Astrocyte of the spinal cord (primary cell): ENCODE results near the gene OR4D6.
"Not testable (repeated sequence)": the region's sequence is repeated elsewhere in the genome, so short reads cannot be mapped to it uniquely, and the experiment has no call there.

Experiments
- DNase-seq: peaks from one replicate; pipeline ENCODE4 v3.0.0; 2011; ENCODE audit warnings: low read depth, low spot score
- H3K4me3 ChIP-seq: 2 replicates; pipeline ENCODE4 v1.5.1; 2011; ENCODE audit warnings: low read depth, mild to moderate bottlenecking, low read length, moderate library complexity
- in situ Hi-C: cut with HindIII; loops from 2 replicates; pipeline ENCODE4 v1.10.0; 2017; ENCODE audit warnings: low sequenced_read_pairs
- TF ChIP-seq, protein P1 (sequence below): IDR thresholded peaks from 2 replicates; pipeline ENCODE4 v1.5.1; 2012; ENCODE audit warnings: low read depth, mild to moderate bottlenecking, low read length, inconsistent platforms

The OR4D6 gene

DNA sequence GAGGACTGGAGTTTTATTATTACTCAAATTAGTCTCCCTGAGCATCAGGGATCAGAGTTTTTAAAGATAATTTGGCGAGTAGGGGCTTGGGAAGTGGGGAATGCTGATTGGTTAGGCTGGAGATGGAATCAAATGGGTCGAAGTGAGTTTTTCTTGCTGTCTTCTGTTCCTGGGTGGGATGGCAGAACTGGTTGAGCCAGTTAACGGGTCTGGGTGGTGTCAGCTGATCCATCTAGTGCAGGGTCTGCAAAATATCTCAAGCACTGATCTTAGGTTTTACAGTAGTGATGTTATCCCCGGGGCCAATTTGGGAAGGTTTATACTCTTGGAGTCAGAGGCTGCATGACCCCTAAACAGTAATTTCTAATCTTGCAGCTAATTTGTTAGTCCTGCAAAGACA lies 31.6 kb upstream of the OR4D6 start:
- TF ChIP-seq, protein P1, sequence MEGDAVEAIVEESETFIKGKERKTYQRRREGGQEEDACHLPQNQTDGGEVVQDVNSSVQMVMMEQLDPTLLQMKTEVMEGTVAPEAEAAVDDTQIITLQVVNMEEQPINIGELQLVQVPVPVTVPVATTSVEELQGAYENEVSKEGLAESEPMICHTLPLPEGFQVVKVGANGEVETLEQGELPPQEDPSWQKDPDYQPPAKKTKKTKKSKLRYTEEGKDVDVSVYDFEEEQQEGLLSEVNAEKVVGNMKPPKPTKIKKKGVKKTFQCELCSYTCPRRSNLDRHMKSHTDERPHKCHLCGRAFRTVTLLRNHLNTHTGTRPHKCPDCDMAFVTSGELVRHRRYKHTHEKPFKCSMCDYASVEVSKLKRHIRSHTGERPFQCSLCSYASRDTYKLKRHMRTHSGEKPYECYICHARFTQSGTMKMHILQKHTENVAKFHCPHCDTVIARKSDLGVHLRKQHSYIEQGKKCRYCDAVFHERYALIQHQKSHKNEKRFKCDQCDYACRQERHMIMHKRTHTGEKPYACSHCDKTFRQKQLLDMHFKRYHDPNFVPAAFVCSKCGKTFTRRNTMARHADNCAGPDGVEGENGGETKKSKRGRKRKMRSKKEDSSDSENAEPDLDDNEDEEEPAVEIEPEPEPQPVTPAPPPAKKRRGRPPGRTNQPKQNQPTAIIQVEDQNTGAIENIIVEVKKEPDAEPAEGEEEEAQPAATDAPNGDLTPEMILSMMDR: no peak
- DNase-seq: no peak
- H3K4me3 ChIP-seq: no peak overlapping the region
- in situ Hi-C loops: no loop called here

DNA sequence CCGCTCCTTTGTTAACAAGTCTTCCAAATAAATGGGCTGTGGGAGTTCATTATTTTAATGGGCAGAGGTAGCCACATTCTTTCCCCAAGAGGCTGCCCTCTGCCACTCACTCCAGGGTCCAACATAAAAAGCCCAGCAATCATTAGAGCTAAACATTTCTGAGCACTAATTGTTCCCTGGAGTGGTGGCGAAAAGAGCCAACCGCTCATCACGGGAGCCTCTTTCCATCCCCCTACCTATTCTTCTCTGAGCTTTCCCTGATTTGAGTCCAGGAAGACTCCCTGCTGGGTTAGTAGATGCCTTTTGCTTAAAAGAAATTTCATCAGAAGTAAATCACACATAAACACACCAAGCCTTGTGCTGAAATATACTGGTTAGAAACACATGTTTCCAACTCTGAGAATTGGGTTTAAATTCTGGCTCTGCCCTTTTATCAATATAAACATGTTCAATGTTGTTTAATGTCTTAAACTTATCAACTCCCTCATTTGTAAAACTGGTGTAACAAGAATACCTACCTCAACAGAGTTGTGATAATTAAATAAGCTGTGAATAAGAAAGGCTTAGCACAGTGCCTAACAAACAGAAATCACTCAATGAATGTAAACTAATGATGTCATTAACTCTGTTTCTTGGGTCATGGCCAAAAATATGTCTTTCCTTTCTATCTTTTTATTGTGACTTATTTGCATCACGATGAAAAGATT lies 30.2 kb upstream of the OR4D6 start, which contains the start of gene OR5A2:
Gene OR5A2, minus strand, starts transcription at position 53 of the 707 bp plus-strand sequence. CDS start 3,460 bp downstream, outside the sequence.
- in situ Hi-C loops: no loop called here
- no peak within 1 kb of the TSS for H3K4me3 ChIP-seq
- DNase-seq: peak; percentile 1
- TF ChIP-seq, protein P1: no peak

DNA sequence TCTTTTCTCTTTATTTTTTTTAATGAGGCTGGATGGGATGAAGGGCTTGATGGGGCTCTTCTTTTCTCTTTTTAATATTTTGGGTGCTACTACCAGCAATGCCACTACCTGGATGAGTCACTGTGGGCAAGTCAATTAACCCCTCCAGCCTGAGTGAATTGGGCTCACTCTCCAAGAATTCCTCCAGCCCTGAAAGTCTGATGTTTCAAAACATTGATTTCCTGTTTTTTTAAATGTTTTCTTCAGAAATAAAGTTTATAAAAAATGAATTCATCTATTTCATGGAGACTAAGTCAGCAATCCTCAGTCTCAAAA lies 29.7 kb upstream of the OR4D6 start:
- in situ Hi-C loops: no loop called here
- TF ChIP-seq, protein P1: no peak
- no peak for DNase-seq
- no peak overlapping the region for H3K4me3 ChIP-seq

DNA sequence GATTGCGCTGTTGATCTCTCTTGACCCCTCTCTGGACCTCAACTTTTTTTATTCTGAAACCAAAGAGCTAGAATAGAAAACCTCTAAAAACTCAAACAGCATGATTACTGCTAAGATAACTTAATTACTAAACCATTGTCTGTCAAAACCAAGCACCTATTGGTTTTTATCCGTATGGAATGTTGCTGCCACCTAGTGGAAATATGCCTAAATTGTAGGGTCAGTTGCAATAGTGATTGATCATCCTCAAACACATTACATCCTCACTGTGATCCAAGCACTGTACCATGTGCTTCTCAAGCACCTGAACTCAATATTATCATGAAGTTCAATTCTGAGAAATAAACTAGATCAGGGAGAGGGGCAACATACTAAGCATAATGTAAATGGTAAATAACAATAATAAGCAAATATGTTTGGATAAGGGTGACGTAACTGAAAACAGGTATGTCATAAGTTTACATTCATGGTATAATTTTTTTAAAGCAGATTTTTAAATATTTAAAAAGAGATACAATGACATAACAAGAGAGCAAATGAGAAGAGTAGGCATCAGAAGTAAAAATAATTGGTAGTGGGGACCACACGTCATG lies 26.7 kb upstream of the OR4D6 start:
- TF ChIP-seq, protein P1: peak; percentile 74
- in situ Hi-C loops: no loop called here
- H3K4me3 ChIP-seq: no peak overlapping the region
- peak; percentile 45 for DNase-seq

DNA sequence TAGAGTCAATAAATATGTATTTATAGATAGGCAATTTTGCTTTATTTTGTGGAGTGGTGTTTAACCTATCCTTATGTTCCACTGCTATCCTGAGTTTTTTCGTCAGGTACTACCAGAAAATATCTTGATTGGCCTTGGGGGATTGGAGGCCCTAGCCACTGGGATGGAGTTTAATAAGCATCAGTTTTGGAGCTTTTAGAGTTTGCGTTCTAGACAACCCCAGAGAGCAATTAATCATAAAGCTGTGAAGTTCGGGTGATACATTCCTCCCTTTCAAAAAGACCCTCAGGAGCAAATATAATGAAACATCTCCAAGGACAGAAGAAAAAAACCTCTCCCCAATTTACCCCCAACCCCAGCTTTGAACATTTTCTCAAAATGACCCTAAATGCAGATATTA lies 20.6 kb upstream of the OR4D6 start, which contains the start of gene OR5A1:
Gene OR5A1, plus strand, starts transcription at position 301 of the 400 bp plus-strand sequence. CDS start 6,700 bp downstream, outside the sequence.
- no peak within 1 kb of the TSS for H3K4me3 ChIP-seq
- in situ Hi-C loops: no loop called here
- TF ChIP-seq, protein P1: no peak
- DNase-seq: no peak

DNA sequence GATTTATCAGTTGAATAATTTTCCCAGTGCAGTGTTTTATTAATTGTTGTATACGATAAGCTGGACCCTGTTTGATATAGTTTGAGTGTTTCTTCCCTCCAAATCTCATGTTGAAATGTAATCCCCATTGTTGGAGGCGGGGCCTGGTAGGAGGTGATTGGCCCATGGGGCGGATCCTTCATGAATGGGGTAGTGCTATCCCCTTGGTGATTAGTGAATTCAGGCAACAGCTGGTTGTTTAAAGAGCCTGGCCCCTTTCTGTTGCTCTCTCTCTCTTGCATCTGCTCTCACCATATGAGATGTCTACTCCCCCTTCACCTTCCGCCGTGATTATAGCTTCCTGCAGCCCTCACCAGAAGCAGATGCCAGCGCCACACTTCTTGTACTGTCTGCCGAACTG lies 19.0 kb upstream of the OR4D6 start:
- in situ Hi-C loops: no loop called here
- no peak overlapping the region for H3K4me3 ChIP-seq
- no peak for DNase-seq
- TF ChIP-seq, protein P1: no peak

DNA sequence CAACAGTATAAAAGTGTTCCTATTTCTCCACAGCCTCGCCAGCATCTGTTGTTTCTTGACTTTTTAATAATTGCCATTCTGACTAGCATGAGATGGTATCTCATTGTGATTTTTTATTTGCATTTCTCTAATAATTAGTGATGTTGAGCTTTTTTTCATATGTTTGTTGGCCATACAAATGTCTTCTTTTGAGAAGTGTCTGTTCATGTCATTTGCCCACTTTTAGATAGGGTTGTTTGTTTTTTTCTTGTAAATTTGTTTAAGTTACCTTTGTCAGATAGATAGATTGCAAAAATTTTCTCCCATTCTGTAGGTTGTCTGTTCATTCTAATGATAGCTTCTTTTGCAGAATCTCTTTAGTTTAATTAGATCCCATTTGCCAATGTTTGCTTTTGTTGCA lies 11.1 kb upstream of the OR4D6 start:
- in situ Hi-C loops, DNase-seq, H3K4me3 ChIP-seq: not testable (repeated sequence)
